NCI-H2196 (cell line): ENCODE results near the gene TMC2.
"Not testable (repeated sequence)": the region's sequence is repeated elsewhere in the genome, so short reads cannot be mapped to it uniquely, and the experiment has no call there.

Experiments
- DNase-seq: peaks from one replicate; lab custom pipeline; 2025; ENCODE audit not compliant: unreplicated experiment; lab: John Stamatoyannopoulos, UW

TMC2 gene

GRCh38 chr20:2536560-2536986 is at the start of gene TMC2:
TMC2 (plus strand) TSS chr20:2536573; CDS start chr20:2536622, 49 bp downstream.
- DNase-seq = no peak

- DNase-seq = not testable (repeated sequence)
Measured at GRCh38 chr20:2502808-2503384, 33.5 kb upstream of the TMC2 start.

GRCh38 chr20:2504803-2505202 is 31.6 kb upstream of the TMC2 start:
- DNase-seq = not testable (repeated sequence)

GRCh38 chr20:2506426-2506825 is 29.9 kb upstream of the TMC2 start:
- not testable (repeated sequence) for DNase-seq

- DNase-seq = no peak
Measured at GRCh38 chr20:2507464-2507863, 28.9 kb upstream of the TMC2 start.

- DNase-seq = no peak
Measured at GRCh38 chr20:2507875-2508630, 28.3 kb upstream of the TMC2 start.

GRCh38 chr20:2508631-2509467 is 27.5 kb upstream of the TMC2 start, which contains the start of gene ZNF343:
ZNF343 (minus strand) TSS chr20:2508915; CDS start chr20:2493895, 15,020 bp downstream.
- DNase-seq = peak; percentile 84

GRCh38 chr20:2509468-2509781 is 26.9 kb upstream of the TMC2 start:
- no peak for DNase-seq

- no peak for DNase-seq
Measured at GRCh38 chr20:2509794-2510193, 26.6 kb upstream of the TMC2 start.

GRCh38 chr20:2515203-2515602 is 21.2 kb upstream of the TMC2 start:
- no peak for DNase-seq

- no peak for DNase-seq
Measured at GRCh38 chr20:2516399-2516798, 20.0 kb upstream of the TMC2 start.

GRCh38 chr20:2518096-2518495 is 18.3 kb upstream of the TMC2 start:
- DNase-seq = no peak

- DNase-seq = no peak
Measured at GRCh38 chr20:2518558-2518957, 17.8 kb upstream of the TMC2 start.

GRCh38 chr20:2519115-2519809 is 17.1 kb upstream of the TMC2 start:
- no peak for DNase-seq

GRCh38 chr20:2520617-2521016 is 15.8 kb upstream of the TMC2 start:
- no peak for DNase-seq

GRCh38 chr20:2521369-2522305 is 14.7 kb upstream of the TMC2 start:
- DNase-seq = peak; percentile 29

- not testable (repeated sequence) for DNase-seq
Measured at GRCh38 chr20:2522826-2523429, 13.4 kb upstream of the TMC2 start.

- DNase-seq = peak; percentile 86
Measured at GRCh38 chr20:2523919-2524708, 12.3 kb upstream of the TMC2 start.
